Choroid plexus epithelial cell (primary cell): ENCODE results near the gene C1orf198.

Source experiments
- DNase-seq: peaks from one replicate; pipeline ENCODE4 v3.0.0-alpha.2; 2010; ENCODE audit warnings: low read depth
- H3K4me3 ChIP-seq: 2 replicates; pipeline ENCODE4 v1.5.1; 2011; ENCODE audit warnings: low read depth, mild to moderate bottlenecking, control low read depth, low read length, moderate library complexity
- CTCF ChIP-seq: conservative IDR thresholded peaks from 2 replicates; pipeline ENCODE4 v1.5.1; 2011; ENCODE audit warnings: low read depth, mild to moderate bottlenecking, control low read depth, inconsistent platforms, low read length, moderate library complexity

C1orf198 gene

DNA sequence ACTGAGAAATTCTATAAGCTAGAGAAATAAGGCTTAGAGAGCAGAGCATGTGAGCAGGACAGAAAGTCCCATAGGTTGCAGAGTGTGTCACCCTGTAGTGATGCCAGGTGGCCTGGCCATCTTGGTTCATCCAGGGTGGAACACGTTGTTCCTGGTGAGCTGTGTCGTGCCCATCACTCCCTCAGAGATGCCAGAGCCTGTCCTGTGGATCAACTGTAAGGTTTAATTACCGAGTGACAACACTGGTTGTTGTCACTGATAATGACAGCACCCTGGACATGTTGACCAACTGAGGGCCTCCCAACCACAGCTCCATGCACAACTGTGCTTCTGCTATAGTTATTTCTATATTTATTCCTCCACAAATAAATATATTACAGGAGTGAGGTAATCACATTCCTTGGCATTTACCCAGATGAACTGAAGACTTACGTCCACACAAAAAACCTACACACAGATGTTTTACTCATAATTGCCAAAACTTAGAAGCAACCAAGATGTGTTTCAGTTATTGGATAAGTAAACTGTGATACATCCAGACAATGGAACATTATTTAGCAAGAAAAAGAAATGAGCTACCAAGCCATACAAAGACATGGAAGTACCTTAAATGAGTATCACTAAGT is 6.2 kb downstream of the C1orf198 start:
- no peak overlapping the region for H3K4me3 ChIP-seq
- peak; percentile 67 for DNase-seq
- TF ChIP-seq CTCF: no peak

GRCh38 chr1:230861489-230861888 is 6.8 kb downstream of the C1orf198 start:
- TF ChIP-seq CTCF: peak; percentile 29
- no peak for DNase-seq
- no peak overlapping the region for H3K4me3 ChIP-seq

GRCh38 chr1:230860617-230861384 is 7.5 kb downstream of the C1orf198 start:
- TF ChIP-seq CTCF: no peak
- DNase-seq: no peak

DNA sequence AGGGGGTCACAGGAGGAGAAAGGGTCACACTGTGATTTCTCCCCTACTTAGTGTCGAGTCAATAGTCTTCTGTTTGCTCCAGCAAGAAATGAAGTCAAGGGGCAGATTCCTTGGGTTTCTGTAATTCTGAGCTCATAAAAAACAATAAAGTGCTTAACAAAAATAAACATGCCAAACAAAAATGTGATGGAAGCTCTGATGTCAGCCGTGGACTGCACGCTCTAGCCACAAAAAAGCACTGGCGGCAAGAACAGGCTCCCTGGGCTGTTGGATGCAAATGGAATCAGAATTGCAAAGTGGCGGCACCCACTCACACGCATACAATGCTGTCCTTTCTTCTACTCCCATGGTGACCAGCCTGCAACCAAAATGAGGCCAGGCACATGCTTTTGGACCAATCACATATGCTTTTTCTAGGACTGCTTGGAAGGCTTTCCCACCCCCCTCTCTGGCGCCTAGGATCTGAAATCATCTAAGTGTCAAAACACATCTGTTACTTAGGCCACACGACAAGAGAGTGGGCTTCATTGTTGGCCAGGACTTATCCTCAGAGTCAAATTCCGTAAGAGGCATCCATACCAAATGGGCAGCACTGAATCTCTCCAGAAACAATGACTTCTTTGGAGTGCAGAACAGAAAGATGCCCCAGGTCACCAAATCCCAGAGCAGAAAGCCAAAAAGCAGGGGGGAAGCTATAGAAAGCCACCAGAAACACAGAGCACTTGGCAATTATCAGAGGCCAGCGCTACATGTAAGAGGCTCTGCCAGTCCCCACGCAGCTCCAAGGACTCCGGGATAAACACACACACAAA is 9.2 kb downstream of the C1orf198 start:
- peak; percentile 83 for DNase-seq
- TF ChIP-seq CTCF: no peak
- H3K4me3 ChIP-seq: no peak overlapping the region

More at GRCh38 chr1:230860617-230861384, 7.5 kb downstream of the C1orf198 start:
- H3K4me3 ChIP-seq: no peak overlapping the region

DNA sequence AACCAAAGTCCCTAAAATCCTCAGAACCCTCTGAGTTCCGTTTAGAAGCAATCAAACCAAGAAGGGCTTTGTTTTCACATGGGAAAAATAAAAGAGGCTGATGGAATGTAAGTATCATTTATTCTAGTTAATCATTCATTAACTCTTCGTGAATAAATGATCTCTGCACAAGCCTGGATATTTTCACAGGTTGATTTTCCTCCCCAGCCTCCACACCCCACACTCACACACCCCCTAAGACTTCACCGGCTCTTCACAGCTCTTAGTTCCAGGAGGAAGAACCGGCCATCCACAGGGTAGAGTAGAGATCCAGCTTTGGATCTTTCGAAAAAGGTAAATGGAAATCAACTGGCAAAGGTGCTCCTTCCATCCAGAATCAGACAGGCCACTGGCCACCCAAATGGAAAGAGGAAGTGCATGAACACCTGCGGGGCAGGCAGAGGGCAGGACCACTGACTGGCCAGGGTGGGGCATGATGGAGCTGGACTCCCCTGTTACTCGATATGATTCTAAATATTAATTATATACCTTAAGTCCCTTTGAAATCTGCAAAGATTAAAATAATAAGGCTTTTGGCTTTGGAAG is 10.0 kb downstream of the C1orf198 start:
- no peak overlapping the region for H3K4me3 ChIP-seq
- no peak for DNase-seq
- TF ChIP-seq CTCF: no peak

GRCh38 chr1:230857822-230858221 is 10.5 kb downstream of the C1orf198 start:
- peak; percentile 52 for DNase-seq
- no peak overlapping the region for H3K4me3 ChIP-seq
- TF ChIP-seq CTCF: peak; percentile 5
